Heart left ventricle (tissue), 13 donors: ENCODE data around the gene MAP6.

Experiments used
- CTCF ChIP-seq, 12 donors: fragments of 200-600 bp; sonication (generic) in 4 of 12; IDR thresholded peaks; one replicate each; pipeline versions ENCODE4 v1.5.0 to v1.8.0; 2018 to 2022; ENCODE audit warnings: antibody characterized with exemption in 12 of 12, mild to moderate bottlenecking in 5 of 12
- POLR2A ChIP-seq, 2 donors: fragments of 450-650 bp; IDR thresholded peaks; one replicate each; pipeline ENCODE4 v1.6.1; 2017; ENCODE audit warnings: antibody characterized with exemption in 2 of 2, mild to moderate bottlenecking in 2 of 2, moderate library complexity in 2 of 2
- donor health status: ischemic (EF 13 %, LVEDD 7.1; RV severe dilation, severe dysfunction).
- donor health status: DM: no; HTN: yes; CAD: no.
- donor health status: DM: no; HTN: no; CAD: no.
- donor health status: ischemic (EF 25% LVEDD 6.9; RV normal size, moderate dysfunction).
- donor health status: ischemic (EF 25% LVEDD 5.7; RV mildly dilated, moderate dysfunction).
- donor health status: ischemic (EF 35%, LVEDD 5.7; RV mildly dilated, moderate dysfunction).
- donor health status: nonischemic (EF 11% LVEDD 7.7; RV severe dilation, severe dysfunction).
- donor health status: DM: yes; HTN: yes; CAD: no.
- donor health status: PGD.
- donor health status: ischemic (EF 29% LVEDD 5.4; RV normal size, mild dysfunction).
- donor health status: nonischemic (EF 23%, LVEDD 6.1; RV moderate dilation, normal function).

GRCh38 chr11:75697906-75698581 lies 29.2 kb upstream of the MAP6 start:
- no peak for TF ChIP-seq CTCF (IDR thresholded peaks at IDR 0.05)
- no peak for TF ChIP-seq POLR2A (IDR thresholded peaks at IDR 0.05)
